DND-41 (cell line): ENCODE measurements around the gene NPDC1.

Experiments used
- ATAC-seq: fragments of 200-7000 bp; cut with Tn5 transposase; 3 replicates; pipeline ENCODE4 v1.9.1; 2021; ENCODE audit warnings: low read depth; ENCODE audit not compliant: insufficient read depth
- DNase-seq: peaks from one replicate; pipeline ENCODE4 v3.0.0-alpha.2; 2020
- H2AFZ ChIP-seq: 2 replicates; pipeline ENCODE4 v1.6.0; 2012; ENCODE audit warnings: low read depth, low read length
- H3K27ac ChIP-seq: 2 replicates; pipeline ENCODE4 v1.5.1; 2012; ENCODE audit warnings: low read length, inconsistent platforms
- H3K27me3 ChIP-seq: fragments of 200-600 bp; sonication (generic); 2 replicates; pipeline ENCODE4 v1.6.0; 2012; ENCODE audit warnings: low read length, mild to moderate bottlenecking, inconsistent platforms; ENCODE audit not compliant: insufficient read depth, poor library complexity
- H3K36me3 ChIP-seq: 2 replicates; pipeline ENCODE4 v1.5.1; 2012; ENCODE audit warnings: low read length, inconsistent platforms; ENCODE audit not compliant: insufficient read depth
- H3K4me1 ChIP-seq: 2 replicates; pipeline ENCODE4 v1.5.1; 2012; ENCODE audit warnings: mild to moderate bottlenecking, low read length; ENCODE audit not compliant: insufficient read depth
- H3K4me2 ChIP-seq: 2 replicates; pipeline ENCODE4 v1.6.0; 2012; ENCODE audit warnings: mild to moderate bottlenecking, moderate library complexity, low read length, inconsistent platforms; ENCODE audit not compliant: insufficient read depth
- H3K4me3 ChIP-seq, 2 experiments: fragments of 200-600 bp in 1 of 2; shearing (Covaris generic) in 1 of 2; 2 replicates each; pipeline ENCODE4 v1.5.1; 2012 to 2016; ENCODE audit warnings: inconsistent platforms in 2 of 2, low read length in 2 of 2, mild to moderate bottlenecking in 2 of 2, low read depth in 1 of 2, moderate library complexity in 1 of 2
- H3K79me2 ChIP-seq: 2 replicates; pipeline ENCODE4 v1.6.0; 2012; ENCODE audit warnings: low read length, inconsistent platforms; ENCODE audit not compliant: insufficient read depth
- H3K9ac ChIP-seq: 2 replicates; pipeline ENCODE4 v1.6.0; 2012; ENCODE audit warnings: low read depth, mild to moderate bottlenecking, inconsistent platforms, low read length, moderate library complexity
- H3K9me3 ChIP-seq: 2 replicates; pipeline ENCODE4 v1.5.1; 2012; ENCODE audit warnings: low read length, moderate library complexity, mild to moderate bottlenecking, inconsistent platforms; ENCODE audit not compliant: insufficient read depth, severe bottlenecking
- H4K20me1 ChIP-seq: 2 replicates; pipeline ENCODE4 v1.6.0; 2012; ENCODE audit warnings: low read length; ENCODE audit not compliant: insufficient read depth
- EZH2 ChIP-seq: IDR thresholded peaks from 3 replicates; pipeline ENCODE4 v1.6.1; 2012; ENCODE audit warnings: borderline replicate concordance, low read depth, mild to moderate bottlenecking, moderate library complexity, low read length, inconsistent platforms; ENCODE audit not compliant: severe bottlenecking
- TF ChIP-seq, protein P1 (sequence below): IDR thresholded peaks from 2 replicates; pipeline ENCODE4 v1.5.1; 2012; ENCODE audit warnings: borderline replicate concordance, low read length, moderate library complexity, mild to moderate bottlenecking; ENCODE audit not compliant: poor library complexity, severe bottlenecking; ENCODE audit errors: extremely low read depth

Gene NPDC1

GRCh38 chr9:137046088-137046787 is at the start of gene NPDC1:
NPDC1 (minus strand) TSS chr9:137046177; CDS start chr9:137045989, 188 bp downstream.
- H3K27me3 ChIP-seq: peaks cover 41% of the 10 kb centered on the region
- no peak within 1 kb of the TSS for H3K4me2 ChIP-seq
- ATAC-seq (peak; percentile 92), DNase-seq (peak; percentile 78)
- H3K9ac ChIP-seq: no peak within 1 kb of the TSS
- H3K4me3 ChIP-seq: no peak within 1 kb of the TSS
- no peak within 1 kb of the TSS for H3K27ac ChIP-seq
- no peaks in the 10 kb centered on the region for H3K36me3 ChIP-seq
- H4K20me1 ChIP-seq: peaks cover 30% of the 10 kb centered on the region
- TF ChIP-seq, protein P1, sequence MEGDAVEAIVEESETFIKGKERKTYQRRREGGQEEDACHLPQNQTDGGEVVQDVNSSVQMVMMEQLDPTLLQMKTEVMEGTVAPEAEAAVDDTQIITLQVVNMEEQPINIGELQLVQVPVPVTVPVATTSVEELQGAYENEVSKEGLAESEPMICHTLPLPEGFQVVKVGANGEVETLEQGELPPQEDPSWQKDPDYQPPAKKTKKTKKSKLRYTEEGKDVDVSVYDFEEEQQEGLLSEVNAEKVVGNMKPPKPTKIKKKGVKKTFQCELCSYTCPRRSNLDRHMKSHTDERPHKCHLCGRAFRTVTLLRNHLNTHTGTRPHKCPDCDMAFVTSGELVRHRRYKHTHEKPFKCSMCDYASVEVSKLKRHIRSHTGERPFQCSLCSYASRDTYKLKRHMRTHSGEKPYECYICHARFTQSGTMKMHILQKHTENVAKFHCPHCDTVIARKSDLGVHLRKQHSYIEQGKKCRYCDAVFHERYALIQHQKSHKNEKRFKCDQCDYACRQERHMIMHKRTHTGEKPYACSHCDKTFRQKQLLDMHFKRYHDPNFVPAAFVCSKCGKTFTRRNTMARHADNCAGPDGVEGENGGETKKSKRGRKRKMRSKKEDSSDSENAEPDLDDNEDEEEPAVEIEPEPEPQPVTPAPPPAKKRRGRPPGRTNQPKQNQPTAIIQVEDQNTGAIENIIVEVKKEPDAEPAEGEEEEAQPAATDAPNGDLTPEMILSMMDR: peak; percentile 80
- TF ChIP-seq EZH2: peak; percentile 84
- H3K4me1 ChIP-seq: no peaks in the 10 kb centered on the region
- no peaks in the 10 kb centered on the region for H3K79me2 ChIP-seq
- no peak within 1 kb of the TSS for H2AFZ ChIP-seq
- no peaks in the 10 kb centered on the region for H3K9me3 ChIP-seq

GRCh38 chr9:137089232-137089947 is 43.4 kb upstream of the NPDC1 start:
- H3K4me2 ChIP-seq: peak overlapping the region; percentile 12; the same call in 1 of the 2 replicates
- no peak overlapping the region for H2AFZ ChIP-seq
- no peak overlapping the region for H3K4me3 ChIP-seq
- no peak overlapping the region for H3K9ac ChIP-seq
- DNase-seq: no peak
- peaks cover 4% of the 10 kb centered on the region; the same call in 1 of the 2 replicates for H4K20me1 ChIP-seq
- peaks cover 29% of the 10 kb centered on the region for H3K4me1 ChIP-seq
- H3K9me3 ChIP-seq: no peaks in the 10 kb centered on the region
- no peak overlapping the region for H3K27ac ChIP-seq
- peaks cover 29% of the 10 kb centered on the region for H3K36me3 ChIP-seq
- no peak for ATAC-seq
- H3K79me2 ChIP-seq: peaks cover 22% of the 10 kb centered on the region
- TF ChIP-seq EZH2: no peak
- TF ChIP-seq, protein P1: no peak
- no peaks in the 10 kb centered on the region for H3K27me3 ChIP-seq

- Histone ChIP-seq H3K4me1 (peaks cover 29% of the 10 kb centered on the region), H3K4me2 (peak overlapping the region; percentile 95), H3K79me2 (peaks cover 22% of the 10 kb centered on the region), H3K27ac (no peak overlapping the region; the same call in 1 of the 2 replicates), H2AFZ (no peak overlapping the region), H3K36me3 (peaks cover 29% of the 10 kb centered on the region), H3K9me3 (no peaks in the 10 kb centered on the region), H4K20me1 (peaks cover 4% of the 10 kb centered on the region; the same call in 1 of the 2 replicates), H3K9ac (peak overlapping the region; percentile 88), H3K4me3 (peak overlapping the region in 1 of 2 experiments; percentile 69; a peak in 1 of 4 replicates), H3K27me3 (no peaks in the 10 kb centered on the region)
- ATAC-seq (no peak), DNase-seq (no peak)
- no peak for TF ChIP-seq EZH2
- TF ChIP-seq, protein P1: no peak
Measured at GRCh38 chr9:137088121-137088520, 42.1 kb upstream of the NPDC1 start.
